Peyer's patch (tissue), 4 donors: ENCODE results near the gene ANKEF1.

Experiments used
- POLR2A ChIP-seq, 2 donors: fragments of 450-650 bp; IDR thresholded peaks; one replicate each; pipeline ENCODE4 v1.5.1; 2017; ENCODE audit warnings: antibody characterized with exemption in 2 of 2, mild to moderate bottlenecking in 2 of 2, moderate library complexity in 2 of 2
- TF ChIP-seq, protein P1 (sequence below), 6 experiments: fragments of 450-650 bp in 4 of 6; fragments of 200-600 bp in 2 of 6; sonication (generic) in 1 of 6; IDR thresholded peaks; one replicate each; pipeline ENCODE4 v1.5.1; 2017 to 2019; ENCODE audit warnings: antibody characterized with exemption in 6 of 6, mild to moderate bottlenecking in 3 of 6, moderate library complexity in 1 of 6

DNA sequence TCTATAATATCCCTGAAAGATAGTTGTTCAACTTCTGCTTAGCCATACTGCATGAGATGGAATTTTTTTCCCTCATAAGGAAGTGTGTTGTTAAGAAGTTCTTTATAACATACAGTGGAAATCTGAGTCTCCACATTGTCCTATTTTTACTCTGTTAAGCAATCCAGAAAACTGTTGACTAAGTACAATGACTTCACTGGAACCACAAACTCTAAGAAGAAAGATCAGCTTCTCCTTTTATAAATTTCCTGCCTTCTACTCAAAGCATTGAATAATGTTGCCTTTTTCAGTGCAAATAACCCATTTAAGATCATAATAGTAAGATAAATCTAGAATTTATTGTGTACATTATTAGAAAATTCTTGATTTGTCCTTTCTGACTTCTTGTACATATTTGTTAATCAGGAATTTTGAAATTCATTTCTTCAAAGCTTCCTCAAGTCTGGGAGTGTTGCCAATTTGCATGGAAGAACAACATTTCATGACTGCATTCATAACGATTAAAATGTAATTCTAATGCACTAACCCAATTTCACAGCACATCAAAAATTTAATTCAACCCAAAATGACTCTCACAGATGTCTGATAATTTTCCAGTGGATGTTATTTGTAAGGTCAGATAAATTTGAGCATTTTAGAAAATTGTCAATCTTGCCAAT lies 45.6 kb upstream of the ANKEF1 start:
- TF ChIP-seq, protein P1, sequence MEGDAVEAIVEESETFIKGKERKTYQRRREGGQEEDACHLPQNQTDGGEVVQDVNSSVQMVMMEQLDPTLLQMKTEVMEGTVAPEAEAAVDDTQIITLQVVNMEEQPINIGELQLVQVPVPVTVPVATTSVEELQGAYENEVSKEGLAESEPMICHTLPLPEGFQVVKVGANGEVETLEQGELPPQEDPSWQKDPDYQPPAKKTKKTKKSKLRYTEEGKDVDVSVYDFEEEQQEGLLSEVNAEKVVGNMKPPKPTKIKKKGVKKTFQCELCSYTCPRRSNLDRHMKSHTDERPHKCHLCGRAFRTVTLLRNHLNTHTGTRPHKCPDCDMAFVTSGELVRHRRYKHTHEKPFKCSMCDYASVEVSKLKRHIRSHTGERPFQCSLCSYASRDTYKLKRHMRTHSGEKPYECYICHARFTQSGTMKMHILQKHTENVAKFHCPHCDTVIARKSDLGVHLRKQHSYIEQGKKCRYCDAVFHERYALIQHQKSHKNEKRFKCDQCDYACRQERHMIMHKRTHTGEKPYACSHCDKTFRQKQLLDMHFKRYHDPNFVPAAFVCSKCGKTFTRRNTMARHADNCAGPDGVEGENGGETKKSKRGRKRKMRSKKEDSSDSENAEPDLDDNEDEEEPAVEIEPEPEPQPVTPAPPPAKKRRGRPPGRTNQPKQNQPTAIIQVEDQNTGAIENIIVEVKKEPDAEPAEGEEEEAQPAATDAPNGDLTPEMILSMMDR (IDR thresholded peaks at IDR 0.05): no peak
- TF ChIP-seq POLR2A (IDR thresholded peaks at IDR 0.05): no peak
